GM12864 (cell line): ENCODE measurements around the gene AKIRIN2.

Source experiments
- DNase-seq: peaks from one replicate; pipeline ENCODE4 v3.0.0-alpha.2; 2011; ENCODE audit warnings: low read depth
- H3K4me3 ChIP-seq: 2 replicates; pipeline ENCODE4 v1.5.1; 2011; ENCODE audit warnings: mild to moderate bottlenecking, low read depth, low read length, control low read depth
- CTCF ChIP-seq: IDR thresholded peaks from 2 replicates; pipeline ENCODE4 v1.5.1; 2011; ENCODE audit warnings: low read depth, mild to moderate bottlenecking, moderate library complexity, low read length, control low read depth, inconsistent platforms; ENCODE audit errors: missing control alignments

AKIRIN2 gene

GRCh38 chr6:87738744-87739143 lies 36.7 kb upstream of the AKIRIN2 start:
- DNase-seq: no peak
- TF ChIP-seq CTCF: no peak
- H3K4me3 ChIP-seq: no peak overlapping the region

DNA sequence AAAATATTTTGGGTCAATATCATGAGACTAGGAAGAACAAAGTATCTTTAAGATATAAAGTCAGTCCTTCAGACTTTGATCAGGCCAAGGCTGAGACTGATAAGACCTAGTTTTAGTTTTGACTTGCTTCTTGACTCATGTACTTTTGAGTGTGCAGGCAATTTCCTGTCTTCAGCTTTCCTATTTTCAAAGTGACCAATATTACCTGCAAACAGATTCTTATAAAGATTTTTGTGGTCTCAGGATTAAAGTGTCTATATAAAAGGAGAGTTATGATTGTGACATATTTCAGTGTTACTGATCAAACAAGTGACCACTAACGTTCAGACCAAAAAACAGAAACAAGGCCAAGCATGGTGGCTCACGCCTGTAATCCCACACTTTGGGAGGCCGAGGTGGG lies 36.0 kb upstream of the AKIRIN2 start:
- TF ChIP-seq CTCF: no peak
- no peak overlapping the region for H3K4me3 ChIP-seq
- no peak for DNase-seq

GRCh38 chr6:87736809-87737540 lies 34.9 kb upstream of the AKIRIN2 start:
- H3K4me3 ChIP-seq: no peak overlapping the region

GRCh38 chr6:87731818-87732661 lies 30.0 kb upstream of the AKIRIN2 start:
- no peak for TF ChIP-seq CTCF
- DNase-seq: no peak
- no peak overlapping the region for H3K4me3 ChIP-seq

More at GRCh38 chr6:87736809-87737540, 34.9 kb upstream of the AKIRIN2 start:
- DNase-seq: no peak
- TF ChIP-seq CTCF: no peak

DNA sequence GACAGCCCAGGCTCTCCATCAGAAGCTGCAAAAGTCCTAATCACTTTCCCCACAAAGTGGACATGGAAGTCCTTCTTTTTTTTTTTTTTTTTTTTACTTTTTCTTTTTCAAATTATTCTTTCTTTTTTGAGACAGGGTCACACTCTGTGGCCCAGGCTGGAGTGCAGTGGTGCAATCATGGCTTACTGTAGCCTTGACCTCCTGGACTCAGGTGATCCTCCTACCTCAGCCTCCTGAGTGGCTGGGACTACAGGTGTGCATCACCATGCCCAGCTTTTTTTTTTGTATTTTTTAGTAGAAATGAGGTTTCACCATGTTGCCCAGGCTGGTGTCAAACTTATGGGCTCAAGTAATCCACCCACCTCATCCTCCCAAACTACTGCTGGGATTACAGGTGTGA lies 29.0 kb upstream of the AKIRIN2 start:
- H3K4me3 ChIP-seq: no peak overlapping the region
- TF ChIP-seq CTCF: no peak
- no peak for DNase-seq

- DNase-seq: no peak
- TF ChIP-seq CTCF: no peak
- H3K4me3 ChIP-seq: no peak overlapping the region
Measured at GRCh38 chr6:87729965-87730719, 28.1 kb upstream of the AKIRIN2 start.
